Esophagus muscularis mucosa (tissue), 3 donors: ENCODE results near the gene STK39.

Source experiments
- CTCF ChIP-seq, 3 experiments: fragments of 200-600 bp in 2 of 3; fragments of 450-650 bp in 1 of 3; sonication (generic) in 2 of 3; IDR thresholded peaks; one replicate each; pipeline ENCODE4 v1.5.1; 2017 to 2019; ENCODE audit warnings: antibody characterized with exemption in 3 of 3, mild to moderate bottlenecking in 2 of 3, moderate library complexity in 1 of 3
- POLR2A ChIP-seq: fragments of 450-650 bp; IDR thresholded peaks from one replicate; pipeline ENCODE4 v1.6.1; 2017; ENCODE audit warnings: antibody characterized with exemption, moderate library complexity, mild to moderate bottlenecking, low read depth

DNA sequence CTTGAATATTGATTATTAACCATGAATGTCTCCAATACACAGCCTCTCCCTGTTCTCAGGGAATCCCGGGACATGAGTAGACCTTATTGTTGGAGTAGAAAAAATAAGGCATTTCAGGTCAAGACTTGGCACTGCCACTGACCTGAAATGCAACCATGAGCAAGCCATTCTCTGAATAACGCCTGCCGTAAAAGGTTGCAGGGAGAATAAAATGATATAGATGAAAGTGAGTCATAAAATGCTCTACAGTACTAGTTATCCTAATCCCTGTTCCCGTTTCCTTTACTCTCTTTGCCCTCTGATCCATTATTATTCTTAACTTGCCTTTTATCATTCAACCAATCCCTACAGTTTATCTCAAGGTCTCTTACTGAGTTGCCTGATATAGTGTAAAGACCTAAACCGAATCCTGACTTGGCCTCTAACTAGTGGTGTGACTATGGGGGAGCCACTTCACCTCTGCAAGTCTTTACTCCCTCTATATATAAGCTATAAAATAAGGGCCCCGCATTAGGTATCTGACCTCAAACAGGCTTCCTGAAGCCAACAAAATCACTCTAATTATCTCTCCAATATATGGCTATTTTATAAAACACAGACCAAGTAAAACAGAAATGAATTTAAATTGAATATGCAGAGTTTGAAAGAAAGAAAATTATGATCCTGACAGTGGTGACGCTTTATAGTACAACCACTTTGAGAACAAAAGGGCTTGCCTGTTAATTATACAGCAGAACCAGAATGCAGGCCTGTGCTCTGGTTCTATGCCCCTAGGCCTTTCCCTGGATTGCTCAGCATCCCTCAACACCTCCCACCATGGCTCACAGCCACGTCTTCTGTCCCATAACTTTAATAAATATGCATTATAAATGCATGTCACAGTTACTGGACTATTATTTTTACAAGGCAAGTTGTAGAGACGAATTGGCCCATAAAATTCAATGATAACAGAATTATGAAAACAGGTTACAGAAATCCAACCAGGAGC is 183.1 kb downstream of the STK39 start:
- TF ChIP-seq CTCF (IDR thresholded peaks at IDR 0.05) = no peak
- no peak for TF ChIP-seq POLR2A
